ENCODE results near the gene NOTO.

Gene NOTO

GRCh38 chr2:73233932-73234832, 31.8 kb downstream of the NOTO start, which contains the start of gene CCT7:
TSS of gene CCT7 (plus strand) at chr2:73234308. CDS start at chr2:73234379, 71 bp downstream.
- DNase-seq (ENCODE audit: low spot score) = peak; percentile 82

- no peak for DNase-seq (ENCODE audit: low spot score)
Observed at GRCh38 chr2:73235315-73236028, 33.1 kb downstream of the NOTO start.

DNA sequence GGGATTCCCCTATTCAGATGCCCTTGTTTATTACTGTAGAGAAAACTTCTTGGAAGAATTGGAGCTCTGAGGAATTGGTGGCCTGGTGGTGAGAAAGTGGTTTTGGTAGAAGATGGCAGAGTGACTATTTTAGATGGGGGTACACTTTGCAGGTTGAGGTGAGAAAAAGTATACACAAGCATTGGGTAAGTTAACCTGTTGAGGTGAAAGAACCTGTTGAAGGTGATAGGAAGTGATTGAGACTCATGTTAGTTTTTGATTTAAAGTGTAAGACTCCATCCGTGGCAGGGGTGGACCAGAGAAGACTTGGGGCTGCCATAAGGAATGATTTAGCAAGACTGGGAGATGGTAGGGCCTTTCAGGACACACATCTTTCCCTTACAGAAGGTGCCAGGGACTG, 34.8 kb downstream of the NOTO start:
- no peak for DNase-seq (ENCODE audit: low spot score)

GRCh38 chr2:73238149-73238548, 35.8 kb downstream of the NOTO start:
- no peak for DNase-seq (ENCODE audit: low spot score)

DNA sequence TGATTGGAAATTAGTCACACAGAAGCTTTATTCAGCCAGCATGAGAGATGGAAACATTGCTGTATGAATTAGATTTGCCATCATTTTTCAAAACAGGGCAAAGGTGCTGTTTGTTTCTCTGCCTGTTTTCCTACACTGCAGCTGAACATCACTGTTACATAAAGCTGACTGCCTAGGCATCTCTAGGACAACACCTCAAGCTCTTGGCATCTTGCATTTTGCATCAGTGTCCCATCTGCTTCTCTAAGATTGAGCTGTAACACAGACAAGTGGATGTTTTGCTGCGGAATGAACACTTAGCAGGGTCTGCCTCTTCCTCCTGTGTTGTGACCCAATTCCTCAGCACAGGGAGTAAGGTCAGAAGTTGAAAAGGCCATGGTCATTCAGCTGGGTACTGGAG, 36.6 kb downstream of the NOTO start:
- DNase-seq (ENCODE audit: low spot score) = no peak

DNA sequence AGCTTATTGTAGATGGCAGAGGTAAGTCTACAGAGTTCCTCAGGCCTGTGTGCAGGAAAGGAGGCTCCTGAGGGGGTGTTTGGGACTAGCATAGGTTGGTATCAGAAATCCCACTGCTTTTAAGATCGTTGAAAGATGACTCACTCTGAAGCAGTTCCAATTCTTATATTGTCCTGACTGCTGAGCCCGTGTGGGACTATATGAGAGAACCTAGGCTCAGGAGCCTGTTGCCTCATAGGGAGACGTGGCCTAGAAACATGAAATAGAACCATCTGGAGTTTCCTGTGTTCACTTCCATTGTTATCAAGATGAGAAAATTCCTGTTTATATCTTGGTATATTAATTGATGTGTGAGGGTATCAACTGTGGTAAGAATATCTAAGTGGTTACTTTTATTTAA, 37.4 kb downstream of the NOTO start:
- no peak for DNase-seq (ENCODE audit: low spot score)

DNA sequence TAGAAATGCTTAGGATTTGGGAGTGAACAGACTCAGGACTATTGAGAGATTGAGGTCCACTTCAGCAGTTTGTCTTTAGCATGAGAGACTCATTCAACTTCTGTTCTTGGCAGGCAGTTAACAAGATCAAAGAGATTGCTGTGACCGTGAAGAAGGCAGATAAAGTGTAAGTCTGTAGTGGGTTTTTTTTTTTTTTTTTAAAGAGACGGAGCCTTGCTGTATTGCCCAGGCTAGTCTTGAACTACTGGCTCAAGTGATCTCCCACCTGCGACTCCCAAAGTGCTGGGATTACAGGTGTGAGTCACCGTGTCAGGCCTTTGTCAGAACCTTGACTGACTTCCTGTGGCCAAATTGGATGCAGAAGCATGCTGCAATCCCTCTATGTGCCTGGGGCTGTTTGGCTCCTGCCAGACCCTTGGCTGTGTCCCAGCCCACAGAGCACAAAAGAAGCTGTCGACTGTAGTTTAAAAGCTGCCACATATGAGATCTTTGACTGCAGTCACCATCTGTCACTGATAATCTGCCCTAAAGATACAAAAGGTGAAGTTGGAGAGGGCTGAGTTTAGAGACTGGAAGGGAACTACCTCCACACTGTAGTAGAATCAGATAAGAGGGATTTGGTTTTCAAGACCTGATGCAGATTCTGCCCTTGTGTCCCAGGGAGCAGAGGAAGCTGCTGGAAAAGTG, 41.7 kb downstream of the NOTO start:
- no peak for DNase-seq (ENCODE audit: low spot score)

DNA sequence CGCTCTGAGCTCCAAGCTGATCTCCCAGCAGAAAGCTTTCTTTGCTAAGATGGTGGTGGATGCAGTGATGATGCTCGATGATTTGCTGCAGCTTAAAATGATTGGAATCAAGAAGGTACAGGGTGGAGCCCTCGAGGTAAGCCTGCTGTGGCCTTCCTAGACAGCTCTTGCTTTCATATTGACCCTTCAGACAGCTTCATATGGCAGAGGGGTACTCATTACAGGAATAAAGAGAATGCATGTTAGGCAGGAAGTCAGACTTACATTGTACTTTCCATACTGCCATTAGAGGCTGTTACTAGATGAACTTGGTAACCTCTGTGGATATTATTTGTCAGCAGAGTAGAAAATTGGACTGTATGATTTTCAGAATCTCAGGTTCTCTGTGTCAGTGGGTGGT, 42.2 kb downstream of the NOTO start:
- DNase-seq (ENCODE audit: low spot score) = no peak

DNA sequence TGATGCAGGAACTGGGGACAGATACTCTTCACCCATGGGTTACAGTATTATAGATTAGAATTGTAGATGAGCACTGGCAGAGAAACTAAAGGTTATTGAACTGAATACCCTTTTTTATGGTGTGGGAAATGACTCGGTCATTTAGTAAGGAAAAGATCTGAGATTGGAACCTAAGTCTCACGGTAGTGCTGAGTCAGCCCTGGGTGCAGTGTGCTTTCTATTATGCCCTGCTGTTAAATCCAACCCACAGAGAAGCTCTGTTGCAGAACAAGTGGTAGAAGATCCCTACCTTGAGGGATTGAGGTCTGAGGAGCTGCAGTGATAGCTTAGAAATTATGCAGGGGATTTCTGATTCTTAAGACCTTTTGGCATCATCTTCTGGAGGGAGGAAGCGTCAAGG, 44.5 kb downstream of the NOTO start:
- no peak for DNase-seq (ENCODE audit: low spot score)

- no peak for DNase-seq (ENCODE audit: low spot score)
Observed at GRCh38 chr2:73249636-73250035, 47.3 kb downstream of the NOTO start.

DNA sequence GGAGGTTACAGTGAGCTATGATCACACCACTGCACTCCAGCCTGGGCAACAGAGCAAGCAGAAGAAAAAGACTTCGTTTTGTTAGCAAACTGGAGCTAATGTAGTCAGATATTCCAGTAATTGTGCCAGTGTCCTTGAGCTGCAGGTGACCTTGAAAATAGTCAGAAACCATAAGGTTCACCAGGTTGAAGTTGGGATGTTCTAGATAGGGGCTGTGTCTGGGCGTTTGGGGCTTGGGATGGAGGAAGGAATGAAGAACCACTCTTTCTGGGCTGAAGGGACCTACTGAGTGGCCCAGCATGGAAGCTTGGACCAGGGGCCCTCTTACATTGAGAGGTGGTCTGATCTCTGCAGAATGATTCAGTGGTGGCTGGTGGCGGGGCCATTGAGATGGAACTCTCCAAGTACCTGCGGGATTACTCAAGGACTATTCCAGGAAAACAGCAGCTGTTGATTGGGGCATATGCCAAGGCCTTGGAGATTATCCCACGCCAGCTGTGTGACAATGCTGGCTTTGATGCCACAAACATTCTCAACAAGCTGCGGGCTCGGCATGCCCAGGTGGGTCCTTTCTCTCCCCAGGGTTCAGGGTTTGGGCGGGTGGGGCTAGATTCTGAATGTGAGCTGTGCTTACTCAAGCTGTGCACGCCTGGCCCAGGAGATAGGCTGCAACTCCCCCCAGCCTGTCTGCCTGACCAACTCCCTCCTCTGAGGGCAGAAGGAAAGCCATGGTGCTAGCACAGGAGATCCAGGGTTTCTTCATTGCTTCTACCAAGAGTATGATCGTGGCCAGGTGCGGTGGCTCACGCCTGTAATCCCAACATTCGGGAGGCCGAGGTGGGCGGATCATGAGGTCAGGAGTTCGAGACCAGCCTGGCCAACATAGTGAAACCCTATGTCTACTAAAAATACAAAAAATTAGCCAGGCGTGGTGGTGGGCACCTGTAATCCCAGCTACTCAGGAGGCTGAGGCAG, 48.8 kb downstream of the NOTO start:
- no peak for DNase-seq (ENCODE audit: low spot score)

DNA sequence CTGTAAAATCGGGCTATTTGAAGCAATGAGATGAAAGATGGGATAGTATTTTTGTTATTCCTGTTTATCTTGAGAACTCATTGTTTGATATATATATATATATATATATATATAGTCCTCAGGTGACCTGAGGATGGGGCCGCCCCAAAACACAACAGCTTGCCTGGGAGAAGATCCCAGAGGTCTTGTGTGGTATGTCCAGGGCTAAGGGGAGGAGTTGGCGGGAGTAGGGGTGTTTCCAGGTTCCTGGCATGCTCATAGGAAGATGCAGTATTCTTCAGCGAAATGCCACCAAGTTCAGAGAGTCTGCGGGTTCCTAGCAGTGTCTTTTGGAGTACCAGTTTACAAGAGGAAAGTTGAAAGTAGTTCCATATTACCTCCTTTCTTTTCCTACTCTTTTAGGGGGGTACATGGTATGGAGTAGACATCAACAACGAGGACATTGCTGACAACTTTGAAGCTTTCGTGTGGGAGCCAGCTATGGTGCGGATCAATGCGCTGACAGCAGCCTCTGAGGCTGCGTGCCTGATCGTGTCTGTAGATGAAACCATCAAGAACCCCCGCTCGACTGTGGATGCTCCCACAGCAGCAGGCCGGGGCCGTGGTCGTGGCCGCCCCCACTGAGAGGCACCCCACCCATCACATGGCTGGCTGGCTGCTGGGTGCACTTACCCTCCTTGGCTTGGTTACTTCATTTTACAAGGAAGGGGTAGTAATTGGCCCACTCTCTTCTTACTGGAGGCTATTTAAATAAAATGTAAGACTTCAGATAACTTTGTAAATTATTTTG, 50.1 kb downstream of the NOTO start:
- DNase-seq (ENCODE audit: low spot score) = no peak

DNA sequence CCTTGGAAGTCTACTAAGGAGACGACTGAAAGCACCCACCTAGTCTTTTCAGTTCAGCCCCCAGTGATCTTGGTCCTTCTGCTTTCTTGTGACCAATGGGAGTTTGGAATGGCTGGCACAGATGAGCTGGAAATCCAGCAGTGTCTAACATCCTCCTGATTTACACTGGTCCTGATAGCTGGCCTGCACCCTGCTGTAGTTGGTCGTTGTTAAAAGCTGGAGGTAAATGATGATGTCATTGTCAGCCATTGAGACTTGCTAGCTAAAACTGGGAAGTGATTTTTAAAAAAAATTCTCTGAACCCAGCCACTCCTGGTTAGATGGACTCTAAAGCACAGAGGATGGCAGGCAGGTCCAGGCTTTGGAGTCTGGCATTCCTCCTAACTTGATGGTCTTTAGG, 51.0 kb downstream of the NOTO start:
- DNase-seq (ENCODE audit: low spot score) = no peak

DNA sequence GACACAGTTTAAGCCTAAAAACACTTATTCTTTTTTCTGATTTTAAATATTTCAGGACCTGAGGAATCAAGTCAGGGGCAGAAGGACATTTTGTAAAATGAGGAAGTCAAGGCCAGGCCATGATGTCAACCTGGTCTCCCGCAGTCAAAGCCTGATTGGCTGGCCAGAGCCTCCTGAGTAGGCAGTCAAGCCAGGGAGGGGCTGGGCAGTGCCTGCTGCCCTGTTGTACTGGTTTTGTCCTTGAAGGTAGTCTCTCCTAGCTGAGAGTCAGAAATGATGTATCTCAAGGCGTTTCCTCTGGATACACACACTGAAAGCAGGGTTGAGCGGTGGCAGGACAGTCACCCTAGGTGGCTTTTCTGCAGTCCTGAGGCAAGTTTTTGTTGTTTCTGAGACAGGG, 51.5 kb downstream of the NOTO start:
- DNase-seq (ENCODE audit: low spot score) = no peak

DNA sequence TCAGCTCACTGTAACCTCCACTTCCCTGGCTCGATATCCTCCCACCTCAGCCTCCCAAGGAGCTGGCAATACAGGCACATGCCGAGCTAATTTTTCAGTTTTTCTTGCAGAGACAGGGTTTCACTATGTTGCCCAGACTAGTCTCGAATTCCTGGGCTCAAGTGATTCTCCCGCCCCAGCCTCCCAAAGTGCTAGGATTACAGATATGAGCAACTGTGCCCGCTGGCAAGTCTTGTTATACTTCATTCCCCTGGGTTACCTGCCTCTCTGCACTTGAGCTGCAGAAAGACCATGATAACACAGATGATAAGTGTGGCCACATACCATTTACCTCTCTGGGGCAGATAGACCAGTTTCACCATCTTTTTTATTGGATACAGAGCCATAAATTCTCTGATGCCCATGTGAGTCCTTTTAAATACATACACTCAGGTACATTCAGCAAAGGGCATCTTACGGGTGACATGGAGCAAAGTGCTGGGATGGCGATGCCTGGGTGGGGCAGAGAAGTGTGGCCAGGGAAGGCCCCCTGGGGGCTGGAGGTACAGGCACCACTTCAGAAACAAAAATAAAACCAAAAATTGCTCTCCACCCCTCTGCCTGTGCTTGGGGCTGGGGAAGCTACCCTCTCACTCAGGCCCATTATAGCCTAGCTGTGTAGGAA, 52.1 kb downstream of the NOTO start:
- no peak for DNase-seq (ENCODE audit: low spot score)

GRCh38 chr2:73255007-73255644, 52.8 kb downstream of the NOTO start:
- no peak for DNase-seq (ENCODE audit: low spot score)

GRCh38 chr2:73255907-73256617, 53.7 kb downstream of the NOTO start:
- DNase-seq (ENCODE audit: low spot score) = no peak

DNA sequence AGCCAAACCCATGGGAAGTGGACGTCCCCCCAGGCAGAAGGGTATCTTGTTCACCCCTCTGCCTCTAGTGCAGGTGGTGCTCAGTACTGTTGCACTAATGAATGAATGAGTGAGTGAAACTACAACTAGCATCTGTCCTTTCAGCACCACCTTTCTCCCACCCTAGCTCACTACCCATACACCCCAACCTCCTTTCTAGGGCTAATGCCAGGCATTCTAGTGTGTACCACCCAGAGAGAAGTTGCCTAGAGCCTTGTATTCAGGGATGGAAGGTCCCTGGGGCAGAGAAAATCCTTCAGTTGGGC, 54.2 kb downstream of the NOTO start:
- no peak for DNase-seq (ENCODE audit: low spot score)

DNA sequence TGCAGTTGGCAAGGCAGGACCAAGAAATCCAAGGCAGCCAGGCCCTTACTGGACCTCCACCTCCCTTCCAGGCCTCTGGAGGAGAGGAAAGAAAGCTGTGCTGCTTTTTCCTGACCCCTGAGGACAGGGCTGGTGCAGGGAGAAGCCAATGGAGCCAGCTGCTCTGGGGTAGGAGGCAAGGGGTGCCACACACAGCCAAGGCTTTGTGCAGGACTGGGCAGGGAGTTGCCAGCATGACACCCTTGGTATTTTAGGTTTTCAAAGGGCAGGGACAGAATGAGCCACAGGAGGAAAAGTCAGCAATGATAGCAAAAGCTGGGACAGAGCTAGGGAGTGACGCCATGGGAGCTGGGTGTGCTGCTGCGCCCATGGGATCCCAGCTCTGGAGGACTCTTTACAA, 54.6 kb downstream of the NOTO start:
- DNase-seq (ENCODE audit: low spot score) = no peak
